ENCODE data around the gene UQCRFS1. TPM values are rescaled to one million over a fixed set of nuclear protein-coding genes. Genes with fewer than 3 reads are reported as not detected.

Gene UQCRFS1
- polyA plus RNA-seq, 1 donor (not counting 4 experiments of a cell fraction or from before 2014, with no cell fraction given): 60.0 TPM

DNA sequence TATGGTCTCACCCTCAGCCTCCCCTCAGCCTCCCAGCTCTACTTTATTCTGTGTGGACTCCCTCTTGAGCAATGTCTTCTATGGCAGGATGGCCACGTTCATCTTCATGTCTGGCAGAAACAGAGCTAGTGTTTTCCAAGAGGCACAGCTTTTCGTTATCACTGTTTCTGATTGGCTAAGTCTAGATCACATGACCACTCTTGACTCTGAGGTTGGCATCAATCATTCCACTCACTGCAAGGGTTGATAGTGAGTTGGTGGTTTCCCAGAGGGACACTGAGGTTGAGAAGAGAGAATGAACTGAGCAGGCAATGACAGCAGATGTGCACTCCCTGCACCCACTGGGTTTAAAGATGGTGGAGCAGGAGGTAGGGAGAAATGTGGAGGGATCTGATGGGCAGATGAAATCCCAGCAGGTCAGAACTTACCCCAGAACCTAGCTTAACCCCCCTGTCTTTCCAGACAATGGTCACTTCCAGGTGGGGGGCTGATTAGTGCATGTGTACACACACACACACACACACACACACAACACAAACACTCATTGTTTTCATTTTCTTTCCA is 26.3 kb upstream of the UQCRFS1 start:
- FAIRE-seq (no peak), DNase-seq (ENCODE audit: low read depth, low spot score) (no peak)
- dilution Hi-C loops (cut with MboI; ENCODE audit: extremely low pct_ligation_motif_present, low sequenced_read_pairs): no loop called here
- TF ChIP-seq EZH2 (IDR thresholded peaks at IDR 0.05; ENCODE audit: low read length): no peak
- TF ChIP-seq, protein P1, sequence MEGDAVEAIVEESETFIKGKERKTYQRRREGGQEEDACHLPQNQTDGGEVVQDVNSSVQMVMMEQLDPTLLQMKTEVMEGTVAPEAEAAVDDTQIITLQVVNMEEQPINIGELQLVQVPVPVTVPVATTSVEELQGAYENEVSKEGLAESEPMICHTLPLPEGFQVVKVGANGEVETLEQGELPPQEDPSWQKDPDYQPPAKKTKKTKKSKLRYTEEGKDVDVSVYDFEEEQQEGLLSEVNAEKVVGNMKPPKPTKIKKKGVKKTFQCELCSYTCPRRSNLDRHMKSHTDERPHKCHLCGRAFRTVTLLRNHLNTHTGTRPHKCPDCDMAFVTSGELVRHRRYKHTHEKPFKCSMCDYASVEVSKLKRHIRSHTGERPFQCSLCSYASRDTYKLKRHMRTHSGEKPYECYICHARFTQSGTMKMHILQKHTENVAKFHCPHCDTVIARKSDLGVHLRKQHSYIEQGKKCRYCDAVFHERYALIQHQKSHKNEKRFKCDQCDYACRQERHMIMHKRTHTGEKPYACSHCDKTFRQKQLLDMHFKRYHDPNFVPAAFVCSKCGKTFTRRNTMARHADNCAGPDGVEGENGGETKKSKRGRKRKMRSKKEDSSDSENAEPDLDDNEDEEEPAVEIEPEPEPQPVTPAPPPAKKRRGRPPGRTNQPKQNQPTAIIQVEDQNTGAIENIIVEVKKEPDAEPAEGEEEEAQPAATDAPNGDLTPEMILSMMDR (optimal IDR thresholded peaks at IDR 0.05 in 1 of 3, IDR thresholded peaks at IDR 0.05 in 1 of 3, conservative IDR thresholded peaks at IDR 0.05 in 1 of 3; ENCODE audit: extremely low read depth in 1 of 3, insufficient read depth in 2 of 3, low read length in 3 of 3): no peak
- Histone ChIP-seq H3K36me3 (ENCODE audit: control insufficient read depth in 2 of 2, extremely low read depth in 1 of 2, insufficient read depth in 2 of 2, low read length in 2 of 2) (no peaks in the 10 kb centered on the region), H3K9me1 (ENCODE audit: control insufficient read depth, extremely low read depth, insufficient read depth, low read length) (no peaks in the 10 kb centered on the region), H3K27me3 (ENCODE audit: control insufficient read depth, extremely low read depth, insufficient read depth, low read length) (no peaks in the 10 kb centered on the region), H3K4me2 (ENCODE audit: control insufficient read depth, extremely low read depth, insufficient read depth, low read depth, low read length) (no peak overlapping the region), H4K20me1 (ENCODE audit: control insufficient read depth, extremely low read depth, insufficient read depth, low read length) (no peaks in the 10 kb centered on the region), H3K27ac (ENCODE audit: control insufficient read depth, insufficient read depth, low read length) (no peak overlapping the region), H3K9me3 (ENCODE audit: control insufficient read depth, low read depth, low read length) (no peaks in the 10 kb centered on the region), H3K9ac (ENCODE audit: control insufficient read depth, extremely low read depth, insufficient read depth, low read length) (no peak overlapping the region), H3K4me1 (ENCODE audit: control insufficient read depth, extremely low read depth, insufficient read depth, low read length) (no peaks in the 10 kb centered on the region), H2AFZ (ENCODE audit: control insufficient read depth, low read length) (no peak overlapping the region), H3K79me2 (ENCODE audit: control insufficient read depth, insufficient read depth, low read length) (no peaks in the 10 kb centered on the region), H3K4me3 (ENCODE audit: control insufficient read depth in 2 of 3, extremely low read depth in 1 of 3, insufficient read depth in 2 of 3, low read depth in 1 of 3, low read length in 3 of 3) (no peak overlapping the region)

DNA sequence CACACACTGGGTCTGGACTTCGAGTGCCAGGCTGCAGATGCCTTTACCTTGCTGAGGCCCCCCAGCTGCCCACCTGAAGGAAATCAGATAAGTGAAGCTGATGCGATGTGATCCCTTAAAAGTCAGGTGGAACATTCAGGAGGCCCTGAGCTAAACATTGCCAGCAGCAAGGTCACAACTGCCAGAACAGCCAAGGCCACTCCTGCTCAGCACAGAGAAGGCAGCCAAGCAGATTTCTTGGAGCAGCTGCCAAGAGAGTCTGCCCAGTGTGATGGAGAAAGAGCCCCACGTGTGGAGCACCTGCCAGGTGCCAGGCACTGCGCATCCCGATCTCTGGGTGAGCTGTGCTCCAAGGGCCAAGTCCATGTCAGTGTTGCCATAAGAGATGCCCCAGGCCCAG is 20.6 kb upstream of the UQCRFS1 start:
- no peak overlapping the region for H3K4me3 ChIP-seq (ENCODE audit: control insufficient read depth in 2 of 3, extremely low read depth in 1 of 3, insufficient read depth in 2 of 3, low read depth in 1 of 3, low read length in 3 of 3)
- no peaks in the 10 kb centered on the region for H3K27me3 ChIP-seq (ENCODE audit: control insufficient read depth, extremely low read depth, insufficient read depth, low read length)
- H3K36me3 ChIP-seq (ENCODE audit: control insufficient read depth in 2 of 2, extremely low read depth in 1 of 2, insufficient read depth in 2 of 2, low read length in 2 of 2): no peaks in the 10 kb centered on the region
- H3K9ac ChIP-seq (ENCODE audit: control insufficient read depth, extremely low read depth, insufficient read depth, low read length): no peak overlapping the region
- H3K27ac ChIP-seq (ENCODE audit: control insufficient read depth, insufficient read depth, low read length): no peak overlapping the region
- dilution Hi-C loops (cut with MboI; ENCODE audit: extremely low pct_ligation_motif_present, low sequenced_read_pairs): no loop called here
- no peak overlapping the region for H3K4me2 ChIP-seq (ENCODE audit: control insufficient read depth, extremely low read depth, insufficient read depth, low read depth, low read length)
- H3K9me3 ChIP-seq (ENCODE audit: control insufficient read depth, low read depth, low read length): no peaks in the 10 kb centered on the region
- no peaks in the 10 kb centered on the region for H3K4me1 ChIP-seq (ENCODE audit: control insufficient read depth, extremely low read depth, insufficient read depth, low read length)
- no peaks in the 10 kb centered on the region for H3K79me2 ChIP-seq (ENCODE audit: control insufficient read depth, insufficient read depth, low read length)
- FAIRE-seq (no peak), DNase-seq (ENCODE audit: low read depth, low spot score) (no peak)
- no peaks in the 10 kb centered on the region for H3K9me1 ChIP-seq (ENCODE audit: control insufficient read depth, extremely low read depth, insufficient read depth, low read length)
- no peak overlapping the region for H2AFZ ChIP-seq (ENCODE audit: control insufficient read depth, low read length)
- no peaks in the 10 kb centered on the region for H4K20me1 ChIP-seq (ENCODE audit: control insufficient read depth, extremely low read depth, insufficient read depth, low read length)
- TF ChIP-seq EZH2 (IDR thresholded peaks at IDR 0.05; ENCODE audit: low read length): no peak
- TF ChIP-seq, protein P1 (optimal IDR thresholded peaks at IDR 0.05 in 1 of 3, IDR thresholded peaks at IDR 0.05 in 1 of 3, conservative IDR thresholded peaks at IDR 0.05 in 1 of 3; ENCODE audit: extremely low read depth in 1 of 3, insufficient read depth in 2 of 3, low read length in 3 of 3): no peak
